ENCODE data around the gene TM4SF1. TPM values are rescaled to one million over a fixed set of nuclear protein-coding genes. Genes with fewer than 3 reads are reported as not detected.

The TM4SF1 gene
- total RNA-seq, 2 donors from 2014 or later, result 30.8 to 48.7 TPM

DNA sequence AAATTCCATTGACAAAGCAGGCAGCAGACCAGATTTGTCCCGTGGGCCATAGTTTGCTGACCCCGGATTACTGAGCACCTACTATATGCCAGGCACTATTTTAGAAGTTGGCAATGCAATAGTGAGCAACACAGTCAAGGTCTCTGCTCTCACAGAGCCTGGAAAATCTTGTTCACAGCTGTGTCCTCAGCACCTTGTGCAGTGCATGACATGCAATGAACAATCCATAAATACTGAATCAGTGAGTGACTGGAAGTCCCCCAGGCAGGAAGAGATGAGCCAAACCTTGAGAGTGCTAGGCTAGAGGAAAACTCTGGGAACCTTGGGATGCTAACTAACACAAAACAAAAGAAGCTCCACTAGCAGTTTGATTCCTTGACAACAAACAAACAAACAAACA is 14.4 kb downstream of the TM4SF1 start:
- Histone ChIP-seq H3K27me3 (no peaks in the 10 kb centered on the region), H3K9me3 (no peaks in the 10 kb centered on the region), H3K36me3 (no peaks in the 10 kb centered on the region), H3K27ac (no peak overlapping the region), H3K4me1 (no peaks in the 10 kb centered on the region), H3K9ac (ENCODE audit: low read depth in 2 of 2, low read length in 2 of 2) (no peak overlapping the region), H3K4me3 (no peak overlapping the region)
- intact Hi-C loops (cut with DNase I), result no loop called here
- TF ChIP-seq, protein P1, sequence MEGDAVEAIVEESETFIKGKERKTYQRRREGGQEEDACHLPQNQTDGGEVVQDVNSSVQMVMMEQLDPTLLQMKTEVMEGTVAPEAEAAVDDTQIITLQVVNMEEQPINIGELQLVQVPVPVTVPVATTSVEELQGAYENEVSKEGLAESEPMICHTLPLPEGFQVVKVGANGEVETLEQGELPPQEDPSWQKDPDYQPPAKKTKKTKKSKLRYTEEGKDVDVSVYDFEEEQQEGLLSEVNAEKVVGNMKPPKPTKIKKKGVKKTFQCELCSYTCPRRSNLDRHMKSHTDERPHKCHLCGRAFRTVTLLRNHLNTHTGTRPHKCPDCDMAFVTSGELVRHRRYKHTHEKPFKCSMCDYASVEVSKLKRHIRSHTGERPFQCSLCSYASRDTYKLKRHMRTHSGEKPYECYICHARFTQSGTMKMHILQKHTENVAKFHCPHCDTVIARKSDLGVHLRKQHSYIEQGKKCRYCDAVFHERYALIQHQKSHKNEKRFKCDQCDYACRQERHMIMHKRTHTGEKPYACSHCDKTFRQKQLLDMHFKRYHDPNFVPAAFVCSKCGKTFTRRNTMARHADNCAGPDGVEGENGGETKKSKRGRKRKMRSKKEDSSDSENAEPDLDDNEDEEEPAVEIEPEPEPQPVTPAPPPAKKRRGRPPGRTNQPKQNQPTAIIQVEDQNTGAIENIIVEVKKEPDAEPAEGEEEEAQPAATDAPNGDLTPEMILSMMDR (IDR thresholded peaks at IDR 0.05), result no peak
- DNase-seq, result no peak

DNA sequence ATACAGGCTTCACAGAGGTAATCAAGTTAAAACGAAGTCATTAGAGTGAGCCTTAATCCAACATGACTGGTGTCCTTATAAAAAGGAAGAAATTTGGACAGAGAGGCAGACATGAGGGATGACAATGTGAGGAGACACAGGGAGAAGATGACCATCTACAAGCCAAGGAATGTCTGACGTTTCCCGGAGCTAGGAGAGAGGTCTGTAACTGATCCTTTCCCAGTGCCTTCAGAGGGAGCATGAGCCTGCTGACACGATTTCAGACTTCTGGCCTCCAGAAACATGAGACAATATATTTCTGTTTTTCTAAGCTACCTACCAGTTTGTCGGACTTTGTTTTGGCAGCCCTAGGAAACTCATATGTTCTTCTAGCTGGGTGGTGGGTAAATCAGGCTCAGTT is 15.1 kb downstream of the TM4SF1 start:
- H3K9ac ChIP-seq (ENCODE audit: low read depth in 2 of 2, low read length in 2 of 2), result no peak overlapping the region
- H3K27me3 ChIP-seq, result no peaks in the 10 kb centered on the region
- H3K4me3 ChIP-seq, result no peak overlapping the region
- intact Hi-C loops (cut with DNase I), result no loop called here
- H3K9me3 ChIP-seq, result no peaks in the 10 kb centered on the region
- TF ChIP-seq, protein P1 (IDR thresholded peaks at IDR 0.05), result no peak
- no peak for DNase-seq
- H3K4me1 ChIP-seq, result no peaks in the 10 kb centered on the region
- H3K36me3 ChIP-seq, result no peaks in the 10 kb centered on the region
- H3K27ac ChIP-seq, result no peak overlapping the region

DNA sequence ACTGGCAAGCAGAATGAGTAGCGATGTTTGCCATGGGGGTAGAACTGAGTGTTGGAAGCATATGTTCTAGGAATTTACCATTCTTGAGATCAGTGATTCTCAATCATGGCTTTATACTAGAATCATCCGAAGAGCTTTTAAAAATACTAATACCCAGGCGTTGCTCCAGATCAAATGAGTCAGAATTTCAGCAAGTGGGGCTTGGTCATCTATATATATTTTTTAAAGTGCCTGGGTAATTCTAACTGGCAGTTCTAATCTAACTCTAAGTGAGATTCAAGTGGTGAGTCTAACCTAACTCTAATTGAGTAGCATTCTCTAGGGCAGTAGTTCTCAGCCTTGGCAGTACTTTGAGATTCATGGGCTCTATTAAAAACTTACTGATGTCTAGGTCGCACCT is 20.8 kb downstream of the TM4SF1 start:
- no peak overlapping the region for H3K4me3 ChIP-seq
- intact Hi-C loops (cut with DNase I), result no loop called here
- H3K9me3 ChIP-seq, result no peaks in the 10 kb centered on the region
- H3K27ac ChIP-seq, result no peak overlapping the region
- TF ChIP-seq, protein P1 (IDR thresholded peaks at IDR 0.05), result no peak
- H3K36me3 ChIP-seq, result no peaks in the 10 kb centered on the region
- peaks cover 4% of the 10 kb centered on the region for H3K4me1 ChIP-seq
- H3K27me3 ChIP-seq, result no peaks in the 10 kb centered on the region
- H3K9ac ChIP-seq (ENCODE audit: low read depth in 2 of 2, low read length in 2 of 2), result no peak overlapping the region
- no peak for DNase-seq

DNA sequence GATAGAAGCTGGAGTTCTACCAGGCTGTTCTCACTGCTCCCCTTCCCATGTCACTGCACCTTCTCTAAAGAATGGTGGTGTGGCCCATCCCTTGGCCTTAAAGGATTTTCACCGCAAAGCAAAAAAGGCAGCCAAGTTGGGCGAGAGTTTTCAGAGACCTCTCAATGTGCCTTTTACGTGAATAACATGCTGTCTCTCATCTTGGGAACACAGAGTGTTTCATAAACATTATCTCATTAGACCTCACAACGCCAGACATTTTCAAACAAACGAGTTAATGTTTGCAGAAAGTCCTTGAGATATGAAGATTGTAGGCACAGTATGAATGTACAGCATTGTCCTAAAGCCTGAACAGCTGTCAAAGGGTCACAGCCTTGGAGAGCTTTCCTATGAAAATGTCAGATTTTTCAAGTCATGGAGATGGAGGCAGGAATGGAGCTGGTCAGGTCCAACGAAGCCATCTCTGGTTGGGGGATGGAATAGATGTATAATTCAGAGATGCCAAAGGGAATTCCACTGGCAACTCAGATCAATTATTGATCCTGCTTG is 21.3 kb downstream of the TM4SF1 start:
- TF ChIP-seq, protein P1 (IDR thresholded peaks at IDR 0.05), result no peak
- intact Hi-C loops (cut with DNase I), result no loop called here
- Histone ChIP-seq H3K4me3 (no peak overlapping the region), H3K27ac (no peak overlapping the region), H3K9me3 (no peaks in the 10 kb centered on the region), H3K9ac (ENCODE audit: low read depth in 2 of 2, low read length in 2 of 2) (no peak overlapping the region), H3K4me1 (peaks cover 4% of the 10 kb centered on the region), H3K36me3 (no peaks in the 10 kb centered on the region), H3K27me3 (no peaks in the 10 kb centered on the region)
- DNase-seq, result no peak

DNA sequence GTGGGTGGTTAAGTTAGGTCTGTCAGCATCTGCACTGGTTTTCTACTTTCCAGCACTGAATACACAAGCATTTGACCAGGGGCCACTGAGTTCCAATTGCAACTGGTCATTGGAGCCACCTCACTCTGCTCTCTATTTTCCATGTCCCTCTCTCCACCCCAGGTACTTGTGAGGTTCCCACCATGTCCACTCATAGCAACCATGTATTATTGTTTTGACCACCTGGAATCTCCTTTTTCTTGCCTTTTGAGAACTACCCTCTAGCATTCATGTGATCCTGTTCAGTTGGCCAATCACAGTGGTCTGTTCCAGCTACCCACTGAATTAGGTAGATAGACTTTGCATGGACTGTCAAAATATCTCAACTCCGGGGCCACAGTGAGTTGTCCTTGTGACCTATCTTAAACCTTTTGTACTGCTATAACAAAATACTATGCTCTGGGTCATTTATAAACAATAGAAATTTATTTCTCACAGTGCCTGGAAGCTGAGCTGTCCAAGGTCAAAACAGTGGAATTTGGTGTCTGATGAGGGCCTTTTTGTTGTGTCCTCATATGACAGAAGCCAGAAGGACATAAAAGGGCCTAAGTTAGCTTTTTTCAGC is 23.8 kb downstream of the TM4SF1 start:
- Histone ChIP-seq H3K4me1 (peaks cover 4% of the 10 kb centered on the region), H3K9ac (ENCODE audit: low read depth in 2 of 2, low read length in 2 of 2) (no peak overlapping the region), H3K36me3 (no peaks in the 10 kb centered on the region), H3K9me3 (no peaks in the 10 kb centered on the region), H3K27me3 (no peaks in the 10 kb centered on the region), H3K27ac (no peak overlapping the region), H3K4me3 (no peak overlapping the region)
- no peak for DNase-seq
- intact Hi-C loops (cut with DNase I), result loop anchor here (5.0 kb wide), 2 partner anchors 39 to 129 kb away; no protein-coding TSS in a partner anchor
- TF ChIP-seq, protein P1 (IDR thresholded peaks at IDR 0.05), result no peak

Data from colonic mucosa (tissue), 4 donors.